HEK293 (cell line): ENCODE measurements around the gene BTBD2.
A peak's percentile ranks its signal among the peaks of the same experiment; 100 is the strongest.

ENCODE experiments used
- CTCF ChIA-PET: fragments of 350-600 bp; formaldehyde crosslinking; extraction: SDS; loops from one replicate; lab custom pipeline; 2021; ENCODE audit warnings: antibody characterized with exemption; lab: Yijun Ruan, JAX
- POLR2A ChIA-PET: fragments of 300-600 bp; formaldehyde crosslinking; extraction: SDS; loops from one replicate; lab custom pipeline; 2020; ENCODE audit warnings: antibody characterized with exemption, inconsistent platforms; lab: Yijun Ruan, JAX
- H3K27ac ChIP-seq: fragments of 200-500 bp; sonication (Bioruptor generic); 2 replicates; pipeline ENCODE4 v1.5.1; 2014; ENCODE audit warnings: low read depth, low read length, control low read depth, inconsistent platforms; ENCODE audit errors: extremely low read depth
- H3K36me3 ChIP-seq, 2 experiments: fragments of 200-500 bp in 1 of 2; sonication (Bioruptor generic) in 1 of 2; 1 replicate in 1 of 2; 2 replicates in 1 of 2; pipeline ENCODE4 v1.5.1; 2014 to 2017; ENCODE audit warnings: inconsistent platforms in 2 of 2, low read length in 2 of 2; ENCODE audit not compliant: control insufficient read depth in 2 of 2, insufficient read depth in 1 of 2
- H3K4me1 ChIP-seq: fragments of 200-500 bp; sonication (Bioruptor generic); 2 replicates; pipeline ENCODE4 v1.5.1; 2014; ENCODE audit warnings: mild to moderate bottlenecking, low read length, inconsistent platforms; ENCODE audit not compliant: control insufficient read depth, insufficient read depth
- H3K4me3 ChIP-seq: 2 replicates; pipeline ENCODE4 v1.5.1; 2011; ENCODE audit warnings: low read depth, mild to moderate bottlenecking, control low read depth, low read length, moderate library complexity
- H3K9me3 ChIP-seq: fragments of 200-500 bp; sonication (Bioruptor generic); 2 replicates; pipeline ENCODE4 v1.5.1; 2014; ENCODE audit warnings: low read depth, low read length, inconsistent platforms; ENCODE audit not compliant: control insufficient read depth, insufficient read depth
- BCL11B ChIP-seq: fragments of 450-650 bp; formaldehyde crosslinking; IDR thresholded peaks from 2 replicates; pipeline ENCODE4 v1.5.1; 2016; ENCODE audit warnings: low read depth, missing biosample characterization, missing genetic modification characterization
- GLI2 ChIP-seq: fragments of 450-650 bp; formaldehyde crosslinking; IDR thresholded peaks from 2 replicates; pipeline ENCODE4; 2017; ENCODE audit warnings: missing biosample characterization, missing genetic modification characterization, low read depth, borderline replicate concordance
- GLIS1 ChIP-seq: fragments of 450-650 bp; formaldehyde crosslinking; IDR thresholded peaks from 2 replicates; pipeline ENCODE4 v1.5.1; 2016; ENCODE audit warnings: missing biosample characterization, missing genetic modification characterization
- KLF16 ChIP-seq: fragments of 450-650 bp; formaldehyde crosslinking; IDR thresholded peaks from 2 replicates; pipeline ENCODE4 v1.5.1; 2017; ENCODE audit warnings: missing biosample characterization, missing genetic modification characterization
- KLF17 ChIP-seq: fragments of 450-650 bp; formaldehyde crosslinking; IDR thresholded peaks from 2 replicates; pipeline ENCODE4 v1.5.1; 2016; ENCODE audit warnings: missing biosample characterization, missing genetic modification characterization
- OSR2 ChIP-seq: fragments of 450-650 bp; formaldehyde crosslinking; IDR thresholded peaks from 2 replicates; pipeline ENCODE4 v1.5.1; 2016; ENCODE audit warnings: missing biosample characterization, missing genetic modification characterization
- PRDM10 ChIP-seq: fragments of 450-650 bp; formaldehyde crosslinking; IDR thresholded peaks from 2 replicates; pipeline ENCODE4 v1.5.1; 2016; ENCODE audit warnings: missing biosample characterization, missing genetic modification characterization
- SP2 ChIP-seq: fragments of 450-650 bp; formaldehyde crosslinking; IDR thresholded peaks from 2 replicates; pipeline ENCODE4 v1.5.1; 2016; ENCODE audit warnings: missing biosample characterization, missing genetic modification characterization
- YY1 ChIP-seq: fragments of 450-650 bp; formaldehyde crosslinking; IDR thresholded peaks from 2 replicates; pipeline ENCODE4 v1.5.1; 2018; ENCODE audit warnings: missing biosample characterization, missing genetic modification characterization
- ZBTB26 ChIP-seq: fragments of 450-650 bp; formaldehyde crosslinking; optimal IDR thresholded peaks from 2 replicates; pipeline ENCODE3; 2016; ENCODE audit warnings: missing biosample characterization, mild to moderate bottlenecking, missing genetic modification characterization
- ZNF530 ChIP-seq: fragments of 450-650 bp; formaldehyde crosslinking; IDR thresholded peaks from 2 replicates; pipeline ENCODE4 v1.5.1; 2016; ENCODE audit warnings: low read depth, missing biosample characterization, missing genetic modification characterization
- ZNF580 ChIP-seq: fragments of 450-650 bp; formaldehyde crosslinking; IDR thresholded peaks from 2 replicates; pipeline ENCODE4 v1.5.1; 2016; ENCODE audit warnings: missing biosample characterization, missing genetic modification characterization
- ZNF600 ChIP-seq: fragments of 450-650 bp; formaldehyde crosslinking; IDR thresholded peaks from 2 replicates; pipeline ENCODE4 v1.5.1; 2016; ENCODE audit warnings: missing biosample characterization, missing genetic modification characterization
- ZNF610 ChIP-seq: fragments of 450-650 bp; formaldehyde crosslinking; IDR thresholded peaks from 2 replicates; pipeline ENCODE4 v1.5.1; 2016; ENCODE audit warnings: missing biosample characterization, missing genetic modification characterization, borderline replicate concordance
- ZNF76 ChIP-seq: fragments of 450-650 bp; formaldehyde crosslinking; IDR thresholded peaks from 2 replicates; pipeline ENCODE4; 2016; ENCODE audit warnings: low read depth, missing biosample characterization, missing genetic modification characterization, borderline replicate concordance
- ZNF792 ChIP-seq: fragments of 450-650 bp; formaldehyde crosslinking; IDR thresholded peaks from 2 replicates; pipeline ENCODE4 v1.5.1; 2016; ENCODE audit warnings: missing biosample characterization, missing genetic modification characterization
- ZNF837 ChIP-seq: fragments of 450-650 bp; formaldehyde crosslinking; IDR thresholded peaks from 2 replicates; pipeline ENCODE4 v1.5.1; 2016; ENCODE audit warnings: missing biosample characterization, missing genetic modification characterization
- ZSCAN16 ChIP-seq: fragments of 450-650 bp; formaldehyde crosslinking; IDR thresholded peaks from 2 replicates; pipeline ENCODE4 v1.5.1; 2016; ENCODE audit warnings: missing biosample characterization, missing genetic modification characterization
- TF ChIP-seq, protein P1 (sequence below): fragments of 450-650 bp; formaldehyde crosslinking; conservative IDR thresholded peaks from 2 replicates; pipeline ENCODE4 v1.5.1; 2016; ENCODE audit warnings: low read depth, missing biosample characterization, missing genetic modification characterization

Gene BTBD2

DNA sequence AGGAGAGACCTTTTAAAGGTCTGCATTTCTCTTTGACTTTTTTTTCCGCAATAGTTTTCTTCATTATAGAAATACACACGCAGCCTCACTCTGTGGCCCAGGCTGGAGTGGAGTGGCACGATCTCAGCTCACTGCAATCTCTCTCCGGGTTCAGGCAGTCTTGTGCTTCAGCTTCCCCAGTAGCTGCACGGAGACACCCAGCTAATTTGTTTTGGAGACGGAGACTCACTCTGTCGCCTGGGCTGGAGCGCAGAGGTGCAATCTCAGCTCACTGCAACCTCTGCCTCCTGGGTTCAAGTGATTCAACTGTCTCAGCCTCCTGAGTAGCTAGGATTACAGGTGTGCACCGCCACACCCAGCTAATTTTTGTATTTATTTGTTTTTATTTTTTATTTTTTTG, 47.3 kb upstream of the BTBD2 start (continued):
- no peak for TF ChIP-seq KLF17
- TF ChIP-seq, all 188 proteins: peak for 0

DNA sequence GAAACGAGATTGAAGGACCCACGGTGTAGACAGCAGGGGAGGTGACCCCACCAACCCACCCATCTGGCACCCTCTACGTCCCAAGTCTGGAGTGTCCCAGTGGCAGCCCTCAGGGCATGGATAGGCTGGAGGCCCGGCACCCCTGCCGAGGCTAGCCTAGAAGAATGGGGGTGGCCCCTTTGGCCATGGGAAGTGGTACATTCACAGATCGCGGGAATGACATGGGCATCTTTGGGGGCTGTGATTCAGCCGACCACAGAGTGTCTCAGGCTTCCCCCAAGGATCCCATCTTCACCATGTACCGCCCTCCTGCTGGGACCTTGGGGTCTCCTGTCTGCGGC, 46.8 kb upstream of the BTBD2 start:
- Histone ChIP-seq H3K9me3 (no peaks in the 10 kb centered on the region), H3K27ac (peak overlapping the region; percentile 92), H3K36me3 (no peaks in the 10 kb centered on the region), H3K4me1 (peaks cover 16% of the 10 kb centered on the region), H3K4me3 (no peak overlapping the region)
- TF ChIP-seq PRDM10 (tag by site-specific recombination) (peak; percentile 73), OSR2 (tag by site-specific recombination) (no peak)
- CTCF ChIA-PET, result interaction anchor here (0.7 kb wide), 1 partner anchor 8 kb away, joined by 3 read pairs; no protein-coding TSS in a partner anchor
- POLR2A ChIA-PET, result interaction anchor here (0.6 to 2.8 kb wide), 2 partner anchors 11 to 37 kb away, joined by 3 to 10 read pairs; no protein-coding TSS in a partner anchor

DNA sequence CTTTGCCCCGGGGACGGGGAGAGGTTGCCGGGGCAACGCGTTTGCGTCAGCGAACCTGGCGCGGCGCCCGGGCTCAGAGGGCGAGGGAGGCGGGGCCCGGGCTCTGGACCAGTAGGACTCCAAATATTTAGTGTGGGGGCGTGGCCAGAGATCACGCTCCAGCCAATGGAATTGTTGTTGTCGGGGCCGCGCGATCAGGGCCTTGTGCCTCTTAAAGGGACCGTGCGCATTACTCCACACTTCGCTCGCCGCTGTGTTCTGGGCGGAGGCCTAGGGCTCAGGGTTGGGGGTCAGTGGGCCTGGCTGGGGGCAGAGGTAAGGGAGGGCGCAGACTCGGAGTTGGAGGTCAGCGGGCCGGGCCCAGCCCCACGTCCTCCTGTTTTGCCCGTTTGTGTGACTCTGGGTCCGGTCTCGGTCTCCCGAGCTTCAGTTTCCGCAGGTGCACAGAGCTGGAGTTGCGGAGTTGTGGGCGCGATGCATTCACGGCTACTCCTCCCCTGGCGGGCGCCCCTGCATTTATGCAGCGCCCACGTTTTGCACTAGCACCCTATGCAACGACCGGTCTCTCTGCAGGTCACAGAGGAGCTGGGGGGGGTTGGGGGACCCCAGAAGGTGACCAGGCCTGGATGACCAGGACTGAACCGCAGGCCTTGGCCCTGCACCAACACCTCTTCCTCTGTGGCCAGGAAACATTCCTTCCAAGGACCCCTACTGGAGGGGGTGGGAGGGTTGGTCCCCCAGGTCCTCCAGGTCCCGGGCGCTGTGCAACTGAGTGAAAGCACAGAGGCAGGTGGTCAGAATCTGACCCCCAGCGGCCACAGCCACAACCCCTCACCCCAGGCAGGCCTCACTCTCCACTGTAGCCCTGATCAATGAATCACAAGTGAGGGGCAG, 46.2 kb upstream of the BTBD2 start:
- POLR2A ChIA-PET, result interaction anchor here (0.5 to 2.8 kb wide), 3 partner anchors 10 to 730 kb away, joined by 3 to 10 read pairs (median 4); no protein-coding TSS in a partner anchor
- TF ChIP-seq ZNF580 (0 out of 2 replicates have a peak, but pooled peaks have one; percentile 27), ZBTB26 (tag by site-specific recombination) (peak; percentile 79), ZNF610 (peak; percentile 31), KLF16 (tag by site-specific recombination) (0 out of 2 replicates have a peak, but pooled peaks have one; percentile 36), GLI2 (tag by site-specific recombination) (no peak), KLF17 (peak; percentile 55; the same call in 1 of the 2 replicates), BCL11B (tag by site-specific recombination) (peak; percentile 73), ZNF837 (tag by site-specific recombination) (no peak), GLIS1 (peak; percentile 25; the same call in 1 of the 2 replicates), ZNF76 (tag by site-specific recombination) (peak; percentile 24; the same call in 1 of the 2 replicates), SP2 (peak; percentile 89), ZSCAN16 (0 out of 2 replicates have a peak, but pooled peaks have one; percentile 18), ZNF792 (tag by site-specific recombination) (peak; percentile 87), ZNF530 (tag by site-specific recombination) (no peak), ZNF600 (tag by site-specific recombination) (peak; percentile 76), YY1 (tag by site-specific recombination) (no peak)
- TF ChIP-seq, protein P1, sequence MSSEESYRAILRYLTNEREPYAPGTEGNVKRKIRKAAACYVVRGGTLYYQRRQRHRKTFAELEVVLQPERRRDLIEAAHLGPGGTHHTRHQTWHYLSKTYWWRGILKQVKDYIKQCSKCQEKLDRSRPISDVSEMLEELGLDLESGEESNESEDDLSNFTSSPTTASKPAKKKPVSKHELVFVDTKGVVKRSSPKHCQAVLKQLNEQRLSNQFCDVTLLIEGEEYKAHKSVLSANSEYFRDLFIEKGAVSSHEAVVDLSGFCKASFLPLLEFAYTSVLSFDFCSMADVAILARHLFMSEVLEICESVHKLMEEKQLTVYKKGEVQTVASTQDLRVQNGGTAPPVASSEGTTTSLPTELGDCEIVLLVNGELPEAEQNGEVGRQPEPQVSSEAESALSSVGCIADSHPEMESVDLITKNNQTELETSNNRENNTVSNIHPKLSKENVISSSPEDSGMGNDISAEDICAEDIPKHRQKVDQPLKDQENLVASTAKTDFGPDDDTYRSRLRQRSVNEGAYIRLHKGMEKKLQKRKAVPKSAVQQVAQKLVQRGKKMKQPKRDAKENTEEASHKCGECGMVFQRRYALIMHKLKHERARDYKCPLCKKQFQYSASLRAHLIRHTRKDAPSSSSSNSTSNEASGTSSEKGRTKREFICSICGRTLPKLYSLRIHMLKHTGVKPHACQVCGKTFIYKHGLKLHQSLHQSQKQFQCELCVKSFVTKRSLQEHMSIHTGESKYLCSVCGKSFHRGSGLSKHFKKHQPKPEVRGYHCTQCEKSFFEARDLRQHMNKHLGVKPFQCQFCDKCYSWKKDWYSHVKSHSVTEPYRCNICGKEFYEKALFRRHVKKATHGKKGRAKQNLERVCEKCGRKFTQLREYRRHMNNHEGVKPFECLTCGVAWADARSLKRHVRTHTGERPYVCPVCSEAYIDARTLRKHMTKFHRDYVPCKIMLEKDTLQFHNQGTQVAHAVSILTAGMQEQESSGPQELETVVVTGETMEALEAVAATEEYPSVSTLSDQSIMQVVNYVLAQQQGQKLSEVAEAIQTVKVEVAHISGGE, result peak; percentile 14; the same call in 1 of the 2 replicates

More for the DNA sequence above, 46.2 kb upstream of the BTBD2 start:
- H3K4me3 ChIP-seq, result peak overlapping the region; percentile 57
- H3K4me1 ChIP-seq, result peaks cover 16% of the 10 kb centered on the region
- no peaks in the 10 kb centered on the region for H3K9me3 ChIP-seq
- H3K36me3 ChIP-seq, result no peaks in the 10 kb centered on the region
- peak overlapping the region; percentile 92 for H3K27ac ChIP-seq
- CTCF ChIA-PET, result interaction anchor here (0.7 kb wide), 1 partner anchor 9 kb away, joined by 3 read pairs; no protein-coding TSS in a partner anchor
